GM19351 (cell line): ENCODE results near the gene G6PC3.

Source experiments
- ATAC-seq: cut with Tn5 transposase; IDR thresholded peaks from one replicate; pipeline ENCODE4 v1.9.1; 2021; ENCODE audit warnings: mild to moderate bottlenecking, moderate library complexity; ENCODE audit not compliant: unreplicated experiment

G6PC3 gene

DNA sequence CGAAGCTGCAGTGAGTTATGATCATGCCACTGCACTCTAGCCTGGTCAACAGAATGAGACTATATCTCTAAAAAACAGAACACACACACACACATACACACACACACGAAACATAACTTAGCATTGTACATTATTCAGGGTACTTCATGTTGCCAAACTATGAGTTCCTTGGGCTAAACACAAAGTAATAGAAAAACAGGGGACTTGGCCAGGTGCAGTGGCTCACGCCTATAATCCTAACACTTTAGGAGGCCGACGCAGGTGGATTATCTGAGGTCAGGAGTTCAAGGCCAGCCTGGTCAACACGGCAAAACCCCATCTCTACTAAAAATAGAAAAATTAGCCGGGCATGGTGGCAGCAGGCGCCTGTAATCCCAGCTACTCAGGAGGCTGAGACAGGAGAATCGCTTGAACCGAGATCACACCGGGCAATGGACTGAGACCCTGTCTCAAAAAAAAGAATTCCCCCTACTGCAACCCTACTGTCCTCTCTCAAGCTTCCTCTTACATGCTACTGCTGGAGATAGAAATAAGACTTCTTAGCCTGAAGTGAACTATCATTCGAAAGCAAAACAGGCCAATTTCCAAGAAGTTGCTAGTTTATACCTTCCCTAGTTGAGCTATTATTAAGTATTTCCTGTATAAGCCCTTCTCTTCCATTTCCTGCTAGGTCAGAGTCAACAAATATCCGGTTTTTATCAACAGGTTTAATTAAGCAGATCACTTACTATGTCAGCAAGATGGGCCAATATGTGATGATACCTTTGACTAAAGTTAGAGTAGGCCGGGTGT lies 11.2 kb upstream of the G6PC3 start:
- no peak for ATAC-seq

DNA sequence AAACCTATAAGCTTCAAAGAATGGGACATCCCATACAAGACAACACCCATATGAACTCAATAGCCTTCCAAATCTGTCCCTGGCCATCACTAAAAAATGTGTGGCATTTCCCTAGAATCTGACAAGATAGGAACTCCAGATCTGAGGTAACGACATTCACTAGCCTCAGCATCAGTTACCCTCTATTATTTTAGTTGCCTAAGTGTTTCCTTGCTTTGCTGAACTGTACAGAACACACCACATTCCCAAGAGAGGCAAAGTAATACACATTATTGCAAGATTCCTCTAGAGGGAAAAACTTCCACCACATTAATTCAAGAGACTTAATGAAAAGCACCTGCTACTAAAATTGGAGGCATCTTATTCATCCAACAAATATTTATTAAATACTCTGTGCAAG lies 9.1 kb upstream of the G6PC3 start:
- no peak for ATAC-seq

DNA sequence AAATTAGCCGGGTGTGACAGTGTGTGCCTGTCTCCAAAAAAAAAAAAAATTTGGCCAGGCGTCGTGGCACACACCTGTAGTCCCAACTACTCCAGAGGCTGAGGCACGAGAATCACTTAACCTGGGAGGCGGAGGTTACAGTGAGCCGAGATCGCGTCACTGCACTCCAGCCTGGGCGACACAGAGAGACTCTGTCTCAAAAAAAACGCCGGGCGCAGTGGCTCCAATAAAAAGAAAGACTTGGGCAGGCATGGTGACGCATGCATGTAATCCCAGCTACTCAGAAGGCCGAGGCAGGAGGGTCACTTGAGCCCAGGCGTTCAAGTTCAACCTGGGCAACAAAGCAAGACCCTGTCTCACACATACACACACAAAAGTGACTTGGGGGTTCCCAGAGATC lies 7.7 kb upstream of the G6PC3 start:
- ATAC-seq: no peak

DNA sequence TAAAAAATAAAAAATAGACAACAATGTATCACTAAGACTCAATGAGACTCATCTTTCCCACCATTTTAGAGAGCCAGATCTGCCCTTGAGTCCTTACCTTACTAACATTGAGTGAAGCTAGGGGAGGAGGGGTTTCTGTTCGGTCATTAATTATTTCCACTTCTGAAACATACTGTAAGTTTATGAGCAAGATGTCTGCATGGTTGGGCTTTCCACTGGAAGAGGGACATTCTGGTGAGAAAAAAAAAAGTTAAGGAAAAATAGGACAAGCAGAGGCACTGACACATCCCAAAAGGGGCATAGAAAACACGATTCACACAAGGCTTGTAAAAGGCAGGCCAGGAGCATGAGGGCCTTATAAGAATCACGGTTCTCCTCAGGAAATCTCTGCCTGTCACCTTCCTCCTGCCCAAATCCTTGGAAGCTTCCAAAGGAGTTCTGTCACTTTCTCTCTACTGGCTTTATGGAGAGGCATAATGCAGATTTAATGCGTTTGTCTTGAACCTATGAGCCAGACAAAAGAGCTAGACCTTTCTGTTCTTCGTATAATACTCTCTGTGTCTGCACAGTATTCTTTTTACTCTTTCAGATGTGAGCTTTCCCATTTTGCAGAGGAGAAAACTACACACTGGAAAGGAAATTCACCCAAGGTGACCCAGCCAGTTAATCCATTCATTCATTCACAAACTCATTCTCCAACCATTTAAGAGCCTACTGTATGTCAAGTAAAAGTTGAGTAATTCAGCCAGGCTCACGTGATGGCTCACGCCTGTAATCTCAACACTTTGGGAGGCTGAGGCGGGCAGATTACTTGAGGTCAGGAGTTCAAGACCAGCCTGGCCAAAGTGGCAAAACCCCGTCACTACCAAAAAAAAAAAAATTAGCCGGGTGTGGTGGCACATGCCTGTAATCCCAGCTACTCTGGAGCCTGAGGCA lies 6.6 kb upstream of the G6PC3 start:
- no peak for ATAC-seq

DNA sequence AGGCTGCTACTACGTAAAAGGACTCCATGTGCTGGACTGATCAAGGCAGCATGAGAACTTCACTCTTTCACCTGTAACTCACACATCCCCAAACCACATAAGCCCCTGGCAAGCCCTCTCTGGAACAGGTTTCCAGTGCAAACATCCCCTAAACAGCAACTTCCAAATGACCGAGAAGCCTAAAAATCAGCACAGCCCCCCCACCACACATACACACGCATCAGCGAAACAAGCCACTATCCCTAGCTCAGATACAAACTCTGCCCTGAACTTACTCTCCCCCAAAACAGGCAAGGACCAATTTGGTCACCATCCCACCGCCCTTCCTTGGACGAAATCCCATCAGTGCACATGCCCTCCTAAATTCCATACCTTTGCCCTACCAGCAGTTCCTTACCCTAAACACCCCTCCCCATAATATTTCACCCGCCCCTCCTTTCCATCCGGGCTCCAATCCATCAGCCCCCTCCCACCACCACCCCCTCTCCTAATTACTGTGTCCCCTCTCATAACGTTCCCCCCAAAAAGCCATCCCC lies 4.8 kb upstream of the G6PC3 start:
- ATAC-seq: no peak

DNA sequence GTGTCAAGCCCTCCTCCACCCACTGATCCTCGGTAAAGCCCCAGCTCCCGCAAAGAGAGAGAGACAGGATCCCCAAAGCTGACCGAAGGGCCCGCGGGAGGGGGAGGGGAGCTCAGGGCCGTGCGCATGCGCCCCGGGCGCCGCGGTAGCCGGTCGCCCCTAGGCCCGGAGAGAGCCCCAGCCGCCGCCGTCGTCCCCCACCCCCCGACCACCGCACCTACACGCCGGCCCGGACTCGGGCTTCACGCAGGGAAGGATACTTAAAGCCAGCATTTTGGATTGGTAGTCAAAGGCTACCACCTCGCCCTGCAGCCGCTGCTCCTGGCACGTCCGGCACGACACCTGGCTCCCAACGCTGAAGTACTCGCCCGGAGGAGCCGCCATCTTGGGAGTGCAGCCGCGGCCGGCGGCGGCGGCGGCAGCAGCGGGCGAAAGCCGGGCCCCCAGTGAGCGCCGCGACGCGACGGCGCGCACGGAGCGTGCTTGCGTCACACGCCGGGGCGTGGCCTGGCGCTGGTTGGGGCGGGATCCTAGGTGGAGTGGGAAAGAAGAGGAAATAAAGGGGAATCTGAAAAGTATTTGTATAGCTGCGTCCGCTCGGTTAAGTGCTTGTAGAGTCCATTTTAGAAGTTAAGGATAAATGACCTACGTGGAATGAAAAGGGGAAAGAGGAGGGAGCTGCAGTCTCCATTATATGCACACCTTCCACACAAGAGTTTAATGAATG lies 4.2 kb upstream of the G6PC3 start, which contains the start of gene LSM12:
Gene LSM12 (minus strand): TSS at position 468 of the 727 bp plus-strand sequence. CDS start 84 bp downstream, at position 384.
- ATAC-seq: peak; percentile 74

DNA sequence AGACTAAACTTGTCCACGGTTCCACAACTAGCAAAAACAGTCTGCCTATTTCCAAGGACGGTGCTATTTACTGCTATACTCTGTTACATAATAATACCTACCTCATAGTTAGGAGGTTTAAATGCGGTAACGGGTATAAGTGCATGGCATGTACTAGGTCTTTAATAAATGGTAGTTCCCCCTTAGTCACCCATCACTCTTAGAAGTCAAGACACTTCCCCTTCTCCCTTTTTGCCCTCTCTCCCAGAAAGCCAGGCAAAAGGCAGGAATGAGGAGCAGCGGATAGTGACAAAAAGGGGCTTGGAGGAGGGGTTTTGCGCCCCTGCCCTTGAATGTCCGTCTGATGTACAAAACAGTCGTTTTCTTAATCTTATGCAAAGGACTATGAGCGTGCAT lies 3.0 kb upstream of the G6PC3 start:
- no peak for ATAC-seq

DNA sequence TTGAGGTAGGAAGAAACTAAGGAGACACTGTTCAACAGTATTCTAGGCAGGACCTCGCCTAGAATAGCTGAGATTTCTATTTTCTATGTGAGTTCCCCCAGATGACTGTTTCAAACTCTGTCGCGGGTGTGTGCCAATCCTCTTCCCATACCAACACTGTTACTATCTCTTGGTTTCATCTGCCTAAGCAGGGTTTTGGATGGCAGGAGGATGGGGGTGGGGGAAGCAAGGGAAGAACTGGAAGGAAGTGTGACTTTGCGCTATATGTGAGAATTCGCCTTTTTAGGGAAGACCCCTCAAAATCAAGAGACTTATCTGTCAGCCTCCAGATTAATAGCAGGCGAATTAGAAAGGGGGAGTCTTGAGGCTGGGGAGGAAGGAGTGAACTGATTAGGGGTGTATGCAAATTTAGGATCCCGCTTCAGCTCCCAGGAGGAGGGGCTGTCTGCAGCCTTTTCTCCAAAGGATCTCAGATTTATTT lies 521 bp upstream of the G6PC3 start:
- no peak for ATAC-seq

DNA sequence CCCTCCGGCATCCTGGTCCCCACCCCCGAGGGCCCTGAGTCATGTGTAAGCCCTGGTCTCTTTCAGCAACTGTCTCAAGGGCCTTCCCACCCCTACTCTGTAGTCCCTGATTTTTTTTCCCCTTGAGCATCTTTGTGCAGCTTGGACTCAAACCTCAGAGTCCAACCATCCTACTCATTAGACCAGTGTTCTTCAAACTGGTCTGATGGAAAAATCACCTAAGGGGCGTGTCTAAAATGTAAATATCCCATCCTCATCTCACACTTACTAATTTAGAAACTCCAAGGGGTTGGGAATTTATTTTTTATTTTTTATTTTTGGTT lies 624 bp downstream of the G6PC3 start:
- ATAC-seq: no peak

DNA sequence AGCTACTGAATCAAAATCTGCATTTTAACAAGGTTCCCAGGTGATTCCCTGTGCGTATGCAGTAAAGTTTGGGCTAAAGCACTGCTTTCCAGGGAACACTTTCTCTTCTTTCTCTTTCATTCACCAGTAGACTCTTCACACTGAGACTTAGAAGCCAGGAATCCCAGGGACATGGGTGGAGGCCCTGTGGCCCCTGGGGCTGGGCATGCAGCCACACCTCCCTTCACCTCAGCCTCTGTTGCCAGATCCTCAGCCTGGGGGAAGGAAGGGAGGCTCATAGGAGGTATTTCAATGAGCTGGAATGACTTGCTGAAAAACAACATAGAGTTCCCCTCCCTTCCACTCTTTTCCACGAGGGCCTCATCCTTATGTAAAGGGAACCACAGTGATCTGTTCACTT lies 1.2 kb downstream of the G6PC3 start:
- no peak for ATAC-seq

DNA sequence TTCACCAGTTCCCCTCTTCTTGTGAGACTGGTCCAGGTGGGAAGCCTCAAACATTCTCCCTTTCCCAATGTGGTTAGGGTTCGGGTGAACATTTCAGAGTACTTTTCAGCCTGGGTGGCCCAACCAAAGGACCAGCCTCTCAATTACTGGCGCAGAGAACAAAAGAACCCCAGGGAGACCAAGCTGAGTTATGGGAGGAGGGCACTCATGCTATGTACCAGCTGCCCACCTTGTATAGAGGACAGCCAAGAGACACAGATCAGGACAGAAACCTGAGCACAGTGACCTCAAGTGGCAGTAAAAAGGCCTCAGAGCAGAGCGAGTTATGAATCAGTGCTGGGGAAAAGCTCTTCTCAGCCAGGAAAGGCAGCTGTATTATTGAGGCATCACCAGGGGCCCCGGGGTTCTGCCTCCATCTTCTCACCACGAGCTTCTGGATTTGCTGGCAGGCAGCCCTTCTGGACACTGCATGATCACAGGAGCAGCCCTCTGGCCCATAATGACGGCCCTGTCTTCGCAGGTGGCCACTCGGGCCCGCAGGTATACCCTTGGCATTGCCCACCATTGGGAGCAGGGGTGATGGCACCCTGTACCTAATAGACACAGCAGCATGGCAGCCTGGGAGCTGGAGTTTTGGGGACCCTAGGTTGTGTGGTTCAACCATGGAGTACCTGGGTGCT lies 3.8 kb downstream of the G6PC3 start:
- ATAC-seq: no peak

DNA sequence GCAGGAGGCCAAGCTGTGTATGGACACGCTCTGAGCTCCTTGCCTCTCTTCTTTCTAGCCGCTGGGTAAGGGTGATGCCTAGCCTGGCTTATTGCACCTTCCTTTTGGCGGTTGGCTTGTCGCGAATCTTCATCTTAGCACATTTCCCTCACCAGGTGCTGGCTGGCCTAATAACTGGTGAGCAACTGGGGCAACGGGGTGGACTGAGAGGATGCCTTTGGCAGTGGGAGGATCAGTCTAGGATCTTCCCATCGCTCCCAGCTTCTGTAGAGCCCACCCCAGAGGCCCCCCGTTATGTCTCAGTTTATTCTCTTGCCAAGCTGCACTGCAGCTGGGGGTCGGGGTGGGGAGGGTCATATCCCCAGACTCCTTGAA lies 4.4 kb downstream of the G6PC3 start:
- no peak for ATAC-seq

DNA sequence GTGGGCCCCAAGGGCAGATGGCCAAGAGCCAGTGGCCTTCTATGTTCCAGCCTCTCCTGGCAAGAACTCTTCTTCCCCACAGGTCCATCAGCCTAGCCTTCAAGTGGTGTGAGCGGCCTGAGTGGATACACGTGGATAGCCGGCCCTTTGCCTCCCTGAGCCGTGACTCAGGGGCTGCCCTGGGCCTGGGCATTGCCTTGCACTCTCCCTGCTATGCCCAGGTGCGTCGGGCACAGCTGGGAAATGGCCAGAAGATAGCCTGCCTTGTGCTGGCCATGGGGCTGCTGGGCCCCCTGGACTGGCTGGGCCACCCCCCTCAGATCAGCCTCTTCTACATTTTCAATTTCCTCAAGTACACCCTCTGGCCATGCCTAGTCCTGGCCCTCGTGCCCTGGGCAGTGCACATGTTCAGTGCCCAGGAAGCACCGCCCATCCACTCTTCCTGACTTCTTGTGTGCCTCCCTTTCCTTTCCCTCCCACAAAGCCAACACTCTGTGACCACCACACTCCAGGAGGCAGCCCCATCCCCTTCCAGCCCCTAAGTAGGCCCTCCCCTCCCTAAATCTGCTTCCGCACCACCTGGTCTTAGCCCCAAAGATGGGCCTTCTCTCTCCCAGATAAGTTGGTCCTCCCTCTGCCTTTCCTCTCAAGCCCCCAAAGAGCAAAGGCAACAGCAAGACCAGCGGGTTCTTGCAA lies 5.2 kb downstream of the G6PC3 start:
- ATAC-seq: no peak

DNA sequence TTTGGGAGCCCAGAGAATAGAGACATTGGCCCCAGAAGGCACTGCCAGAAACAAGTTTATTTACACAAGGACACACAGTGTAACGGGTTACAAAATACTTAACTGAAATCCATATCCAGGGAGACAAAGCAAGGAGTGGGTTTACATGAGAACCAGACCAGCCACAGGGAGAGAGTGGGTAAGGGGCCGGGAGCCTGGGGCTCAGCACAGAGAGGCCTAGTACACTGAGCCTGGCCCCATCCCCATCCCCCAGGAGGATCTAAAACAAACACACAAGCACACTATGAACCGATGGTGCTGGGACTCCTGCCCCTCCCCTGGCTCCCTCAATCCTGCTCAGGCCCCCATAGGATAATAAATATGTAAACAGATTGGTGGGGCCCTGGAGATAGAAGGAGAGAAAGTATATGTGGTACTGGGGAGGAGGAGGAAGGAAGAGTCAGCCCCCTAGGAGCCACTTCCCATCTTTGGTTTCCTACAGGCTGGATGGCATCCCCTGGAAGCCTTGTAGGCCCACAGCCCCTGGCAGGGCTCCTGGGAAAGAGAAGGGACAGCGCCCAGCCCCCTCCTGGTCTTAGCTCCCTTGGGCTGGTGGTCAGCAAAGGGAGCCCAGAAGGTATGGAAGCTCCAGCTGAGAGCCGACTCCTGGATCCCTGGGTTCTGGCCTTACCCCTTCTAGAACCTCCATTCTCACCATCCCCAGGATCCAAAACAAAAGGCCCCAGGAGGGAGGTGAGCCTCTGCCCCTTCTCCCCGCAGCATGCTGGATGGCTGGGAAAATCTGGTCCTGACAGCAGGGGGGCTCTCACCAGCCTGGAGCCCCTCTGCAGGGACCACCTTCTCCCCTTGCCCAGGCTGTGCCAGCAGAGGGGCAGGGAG lies 6.4 kb downstream of the G6PC3 start:
- no peak for ATAC-seq

DNA sequence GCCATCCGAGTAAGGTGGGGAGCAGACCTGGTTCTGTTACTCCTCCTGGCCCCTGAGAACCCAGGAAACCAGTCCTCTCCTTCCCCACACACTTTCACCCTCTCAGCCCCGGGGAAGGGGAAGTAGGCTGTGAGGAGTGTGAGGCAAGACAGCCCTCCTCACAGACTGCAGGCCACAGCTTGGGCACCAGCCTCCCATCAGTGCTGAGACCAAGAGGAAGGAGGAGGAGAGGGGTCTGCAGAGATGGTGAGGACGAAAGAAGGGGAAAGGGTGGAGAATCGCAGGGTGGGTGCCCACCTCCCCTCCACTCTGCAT lies 7.0 kb downstream of the G6PC3 start:
- no peak for ATAC-seq

DNA sequence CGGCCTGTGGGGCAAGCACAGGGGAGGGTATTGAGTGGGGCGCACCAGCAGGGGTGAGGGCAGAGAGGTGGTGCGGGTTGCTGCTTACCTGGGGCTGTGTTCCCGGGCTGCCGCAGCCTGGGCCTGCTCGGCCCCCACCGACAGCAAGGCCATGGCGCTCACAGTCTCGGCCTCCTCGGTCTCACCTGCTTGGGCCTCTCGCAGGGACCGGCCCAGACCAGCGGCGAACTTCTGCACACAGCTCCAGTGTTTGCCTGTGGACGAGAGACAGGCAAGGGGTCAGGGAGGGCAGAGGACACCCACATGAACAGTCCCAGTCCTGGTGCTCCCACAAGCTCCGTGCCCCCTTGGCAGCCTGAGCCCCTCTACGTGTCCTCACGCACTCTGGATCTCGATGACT lies 7.9 kb downstream of the G6PC3 start:
- ATAC-seq: no peak

DNA sequence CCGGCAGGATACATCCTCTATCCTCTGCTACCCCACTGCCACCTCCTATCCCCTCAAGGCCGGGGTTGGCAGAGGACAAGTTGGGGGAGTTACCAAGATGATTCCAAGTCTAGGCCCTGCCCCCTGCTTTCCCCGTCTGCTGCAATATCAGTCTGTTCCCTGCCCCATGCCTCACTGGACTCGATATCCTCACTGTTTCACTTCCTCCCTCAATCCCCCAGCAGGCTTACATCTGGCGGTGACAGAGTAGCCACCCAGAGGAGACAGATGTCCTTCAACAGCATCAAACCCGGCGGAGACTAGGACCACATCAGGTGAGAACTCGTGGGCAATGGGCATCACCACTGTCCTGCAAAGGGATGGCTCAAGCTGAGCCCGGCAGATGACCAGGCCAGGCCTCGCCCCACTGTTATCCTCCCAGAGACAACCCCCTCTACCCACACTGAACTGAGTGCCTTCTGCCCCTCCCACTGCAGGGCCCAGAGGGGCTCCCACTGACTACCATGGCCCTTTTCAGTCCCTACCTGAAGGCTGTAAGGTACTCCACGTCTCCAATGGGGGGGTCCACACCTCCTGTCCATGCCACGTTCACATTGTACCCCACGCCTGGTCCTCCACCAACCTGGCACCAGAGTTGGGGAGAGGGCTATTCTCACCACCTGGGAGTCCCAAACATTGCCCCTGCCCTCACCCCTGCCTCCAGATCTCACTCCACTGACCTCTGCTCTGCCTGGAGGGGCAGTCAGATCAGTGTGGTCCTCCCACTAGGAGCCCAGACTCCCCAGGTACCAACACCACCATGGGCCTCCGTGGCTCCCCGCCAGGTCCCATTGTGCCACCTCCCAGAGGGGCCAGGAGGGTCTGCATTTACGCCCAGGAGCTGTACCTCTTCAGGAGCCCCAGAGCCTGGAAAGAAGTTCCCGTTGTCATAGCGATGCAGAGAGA lies 9.6 kb downstream of the G6PC3 start:
- ATAC-seq: no peak

DNA sequence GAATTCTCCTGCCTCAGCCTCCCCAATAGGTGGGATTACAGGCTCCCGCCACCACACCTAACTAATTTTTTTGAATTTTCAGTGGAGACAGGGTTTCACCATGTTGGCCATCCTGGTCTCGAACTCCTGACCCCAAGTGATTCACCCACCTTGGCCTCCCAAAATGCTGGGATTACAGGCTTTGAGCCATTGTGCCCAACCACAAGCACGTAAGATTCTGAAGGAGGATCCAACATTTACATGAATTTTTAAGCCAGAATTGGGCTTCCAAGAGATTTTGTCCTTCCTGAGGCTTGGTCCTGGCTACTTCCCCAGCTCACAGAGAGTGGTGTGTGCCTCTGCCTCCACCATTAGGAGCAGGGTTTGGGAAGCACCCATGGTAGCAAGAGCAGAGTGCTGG lies 11.1 kb downstream of the G6PC3 start:
- no peak for ATAC-seq
